AG04450 (cell line): ENCODE data around the gene MFAP3L. TPM values are rescaled to one million over a fixed set of nuclear protein-coding genes. Genes with fewer than 3 reads are reported as not detected.

Experiments
- CTCF ChIA-PET: fragments of 300-600, 350-600 bp; formaldehyde crosslinking; extraction: SDS; loops from one replicate; lab custom pipeline; 2022; ENCODE audit warnings: antibody characterized with exemption, inconsistent platforms; lab: Charles Lee
- POLR2A ChIA-PET: fragments of 350-600 bp; formaldehyde crosslinking; extraction: SDS; loops from one replicate; lab custom pipeline; 2021; ENCODE audit warnings: antibody characterized with exemption, inconsistent platforms; lab: Yijun Ruan, JAX
- DNase-seq: peaks from one replicate; pipeline ENCODE4 v3.0.0-alpha.2; 2011; ENCODE audit warnings: low read depth, low spot score
- H3K27ac ChIP-seq: one replicate; pipeline ENCODE4 v1.5.1; 2012; ENCODE audit warnings: low read depth, low read length, control low read depth
- H3K27me3 ChIP-seq: one replicate; pipeline ENCODE4 v1.6.0; 2012; ENCODE audit warnings: low read length; ENCODE audit not compliant: control insufficient read depth, insufficient read depth
- H3K4me3 ChIP-seq: 2 replicates; pipeline ENCODE4 v1.5.1; 2011; ENCODE audit warnings: mild to moderate bottlenecking, low read depth, low read length, control low read depth
- H3K9me3 ChIP-seq: 2 replicates; pipeline ENCODE4 v1.5.1; 2012; ENCODE audit warnings: low read length; ENCODE audit not compliant: control insufficient read depth, insufficient read depth
- polyA plus RNA-seq: library from polyadenylated mRNA; depleted of rRNA; stranded (reverse); fragments of >200 nt; gene quantifications from 2 replicates; pipeline ENCODE4 v1.2.3, GENCODE V29; 2011
- TF ChIP-seq, protein P1 (sequence below): IDR thresholded peaks from 2 replicates; pipeline ENCODE4 v1.5.1; 2011; ENCODE audit warnings: low read depth, low read length, control low read depth, inconsistent platforms

The MFAP3L gene
- polyA plus RNA-seq, 1 experiment: 0.31 TPM

GRCh38 chr4:170008371-170008770, 17.8 kb downstream of the MFAP3L start:
- TF ChIP-seq, protein P1, sequence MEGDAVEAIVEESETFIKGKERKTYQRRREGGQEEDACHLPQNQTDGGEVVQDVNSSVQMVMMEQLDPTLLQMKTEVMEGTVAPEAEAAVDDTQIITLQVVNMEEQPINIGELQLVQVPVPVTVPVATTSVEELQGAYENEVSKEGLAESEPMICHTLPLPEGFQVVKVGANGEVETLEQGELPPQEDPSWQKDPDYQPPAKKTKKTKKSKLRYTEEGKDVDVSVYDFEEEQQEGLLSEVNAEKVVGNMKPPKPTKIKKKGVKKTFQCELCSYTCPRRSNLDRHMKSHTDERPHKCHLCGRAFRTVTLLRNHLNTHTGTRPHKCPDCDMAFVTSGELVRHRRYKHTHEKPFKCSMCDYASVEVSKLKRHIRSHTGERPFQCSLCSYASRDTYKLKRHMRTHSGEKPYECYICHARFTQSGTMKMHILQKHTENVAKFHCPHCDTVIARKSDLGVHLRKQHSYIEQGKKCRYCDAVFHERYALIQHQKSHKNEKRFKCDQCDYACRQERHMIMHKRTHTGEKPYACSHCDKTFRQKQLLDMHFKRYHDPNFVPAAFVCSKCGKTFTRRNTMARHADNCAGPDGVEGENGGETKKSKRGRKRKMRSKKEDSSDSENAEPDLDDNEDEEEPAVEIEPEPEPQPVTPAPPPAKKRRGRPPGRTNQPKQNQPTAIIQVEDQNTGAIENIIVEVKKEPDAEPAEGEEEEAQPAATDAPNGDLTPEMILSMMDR: no peak
- no peak overlapping the region for H3K27ac ChIP-seq
- H3K27me3 ChIP-seq: no peaks in the 10 kb centered on the region
- ChIA-PET CTCF (no interaction called here), POLR2A (no interaction called here)
- no peak overlapping the region for H3K4me3 ChIP-seq
- DNase-seq: no peak
- no peaks in the 10 kb centered on the region for H3K9me3 ChIP-seq

DNA sequence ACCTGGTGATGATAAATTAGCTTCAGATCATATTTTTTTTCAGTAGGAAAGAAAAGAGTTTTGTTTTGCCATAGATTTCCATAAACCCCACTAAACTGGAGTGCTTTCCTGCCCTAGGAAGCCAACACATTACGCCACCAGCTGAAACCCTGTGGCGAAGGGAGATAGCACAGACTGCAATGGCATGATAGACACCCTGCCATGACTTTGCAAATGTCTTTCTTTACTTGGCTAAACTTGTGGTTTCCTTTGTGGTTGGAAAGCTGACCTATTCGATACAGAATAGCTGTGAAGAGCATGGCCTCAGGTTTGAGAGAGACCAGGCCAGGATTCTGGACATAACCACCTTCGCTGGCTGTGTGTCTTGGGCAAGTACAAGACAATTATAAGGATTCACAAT, 19.1 kb downstream of the MFAP3L start:
- Histone ChIP-seq H3K9me3 (no peaks in the 10 kb centered on the region), H3K27me3 (no peaks in the 10 kb centered on the region), H3K27ac (no peak overlapping the region), H3K4me3 (no peak overlapping the region)
- DNase-seq: no peak
- CTCF ChIA-PET: interaction anchor here (1.3 kb wide), 1 partner anchor 196 kb away, joined by 6 read pairs; no protein-coding TSS in a partner anchor
- POLR2A ChIA-PET: no interaction called here
- TF ChIP-seq, protein P1: no peak

DNA sequence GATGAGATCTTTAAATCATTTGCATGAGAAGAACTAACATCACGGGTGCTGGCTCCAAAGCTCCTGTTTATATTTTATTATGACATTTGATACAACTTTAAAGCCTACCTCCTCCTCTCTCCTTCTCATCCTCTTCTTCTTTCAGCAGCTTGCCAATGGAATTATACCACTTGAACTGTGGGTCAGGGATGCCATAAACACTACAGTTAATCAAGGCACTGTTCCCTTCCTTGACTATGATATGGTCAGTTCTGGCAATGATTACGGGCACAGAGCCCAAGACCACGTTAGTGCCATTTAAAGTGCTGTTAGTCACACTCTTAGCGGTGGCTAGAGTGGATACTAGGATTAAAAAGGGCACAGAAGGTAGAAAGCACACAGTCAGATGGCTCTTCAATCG, 20.7 kb downstream of the MFAP3L start:
- Histone ChIP-seq H3K27ac (no peak overlapping the region), H3K9me3 (no peaks in the 10 kb centered on the region), H3K4me3 (no peak overlapping the region), H3K27me3 (no peaks in the 10 kb centered on the region)
- POLR2A ChIA-PET: no interaction called here
- DNase-seq: no peak
- TF ChIP-seq, protein P1: no peak
- CTCF ChIA-PET: no interaction called here

GRCh38 chr4:170004651-170005295, 21.4 kb downstream of the MFAP3L start:
- Histone ChIP-seq H3K27ac (no peak overlapping the region), H3K27me3 (no peaks in the 10 kb centered on the region), H3K4me3 (no peak overlapping the region), H3K9me3 (no peaks in the 10 kb centered on the region)
- DNase-seq: no peak
- CTCF ChIA-PET: no interaction called here
- POLR2A ChIA-PET: no interaction called here
- TF ChIP-seq, protein P1: no peak

GRCh38 chr4:170003071-170004070, 22.8 kb downstream of the MFAP3L start:
- H3K27ac ChIP-seq: no peak overlapping the region
- DNase-seq: no peak
- no peak overlapping the region for H3K4me3 ChIP-seq
- no peaks in the 10 kb centered on the region for H3K9me3 ChIP-seq
- POLR2A ChIA-PET: no interaction called here
- CTCF ChIA-PET: no interaction called here
- TF ChIP-seq, protein P1: no peak
- no peaks in the 10 kb centered on the region for H3K27me3 ChIP-seq
